SK-N-SH treated with all-trans-retinoic acid at 6 μM for 48 hours (cell line): ENCODE measurements around the gene SLC7A1.

ENCODE experiments used
- ATAC-seq: fragments of 200-7000 bp; cut with Tn5 transposase; 3 replicates; pipeline ENCODE4 v1.9.1; 2020; ENCODE audit warnings: mild to moderate bottlenecking, moderate library complexity
- ARNTL ChIP-seq: fragments of 450-650 bp; formaldehyde crosslinking; IDR thresholded peaks from 2 replicates; pipeline ENCODE4 v1.5.0; 2020; ENCODE audit warnings: low read depth, mild to moderate bottlenecking, moderate library complexity, borderline replicate concordance
- BACH2 ChIP-seq: fragments of 250-450 bp; sonication (Bioruptor Pico); IDR thresholded peaks from 2 replicates; pipeline ENCODE4 v1.9.0; 2021; ENCODE audit warnings: mild to moderate bottlenecking, borderline replicate concordance
- CREB5 ChIP-seq: fragments of 250-450 bp; sonication (Bioruptor Pico); IDR thresholded peaks from 2 replicates; pipeline ENCODE4 v1.5.1; 2020; ENCODE audit warnings: low read depth, mild to moderate bottlenecking, moderate library complexity
- CSDC2 ChIP-seq: fragments of 250-450 bp; sonication (Bioruptor Pico); IDR thresholded peaks from 2 replicates; pipeline ENCODE4 v1.5.0; 2020; ENCODE audit warnings: mild to moderate bottlenecking, moderate library complexity
- CSRNP3 ChIP-seq: fragments of 250-450 bp; sonication (Bioruptor Pico); IDR thresholded peaks from 2 replicates; pipeline ENCODE4 v1.5.1; 2021; ENCODE audit warnings: mild to moderate bottlenecking, moderate library complexity
- ESRRG ChIP-seq: fragments of 250-450 bp; sonication (Bioruptor Pico); IDR thresholded peaks from 2 replicates; pipeline ENCODE4 v1.6.1; 2021; ENCODE audit warnings: mild to moderate bottlenecking
- ISL1 ChIP-seq: fragments of 250-450 bp; sonication (Bioruptor Pico); IDR thresholded peaks from 2 replicates; pipeline ENCODE4 v2.1.2; 2022; ENCODE audit warnings: mild to moderate bottlenecking, moderate library complexity
- OSR1 ChIP-seq: fragments of 250-450 bp; sonication (Bioruptor Pico); IDR thresholded peaks from 2 replicates; pipeline ENCODE4 v1.8.0; 2022; ENCODE audit warnings: moderate library complexity, mild to moderate bottlenecking, inconsistent platforms
- PATZ1 ChIP-seq: fragments of 250-450 bp; sonication (Bioruptor Pico); IDR thresholded peaks from 2 replicates; pipeline ENCODE4 v1.8.0; 2020; ENCODE audit warnings: mild to moderate bottlenecking, moderate library complexity, borderline replicate concordance
- PPARA ChIP-seq: fragments of 250-450 bp; sonication (Bioruptor Pico); IDR thresholded peaks from 2 replicates; pipeline ENCODE4 v1.5.0; 2020; ENCODE audit warnings: mild to moderate bottlenecking, borderline replicate concordance
- RARB ChIP-seq: fragments of 250-450 bp; sonication (Bioruptor Pico); IDR thresholded peaks from 2 replicates; pipeline ENCODE4 v1.8.0; 2021; ENCODE audit warnings: mild to moderate bottlenecking, moderate library complexity
- SNAI2 ChIP-seq: fragments of 250-450 bp; sonication (Bioruptor Pico); IDR thresholded peaks from 2 replicates; pipeline ENCODE4 v1.5.0; 2020; ENCODE audit warnings: mild to moderate bottlenecking, moderate library complexity
- TCF4 ChIP-seq: fragments of 250-450 bp; sonication (Bioruptor Pico); IDR thresholded peaks from 2 replicates; pipeline ENCODE4 v1.8.0; 2021; ENCODE audit warnings: mild to moderate bottlenecking, moderate library complexity, borderline replicate concordance
- TOX ChIP-seq: fragments of 250-450 bp; sonication (Bioruptor Pico); IDR thresholded peaks from 2 replicates; pipeline ENCODE4 v1.8.0; 2021; ENCODE audit warnings: mild to moderate bottlenecking, moderate library complexity, borderline replicate concordance
- ZC3H10 ChIP-seq: fragments of 250-450 bp; sonication (Bioruptor Pico); IDR thresholded peaks from 2 replicates; pipeline ENCODE4 v1.5.1; 2021; ENCODE audit warnings: mild to moderate bottlenecking, moderate library complexity
- ZNF8 ChIP-seq: fragments of 450-650 bp; formaldehyde crosslinking; IDR thresholded peaks from 2 replicates; pipeline ENCODE4 v1.5.0; 2020; ENCODE audit warnings: mild to moderate bottlenecking, moderate library complexity
- TF ChIP-seq, protein P1 (sequence below): fragments of 250-450 bp; sonication (Bioruptor Pico); IDR thresholded peaks from 2 replicates; pipeline ENCODE4 v1.8.0; 2021; ENCODE audit warnings: low read depth, mild to moderate bottlenecking, moderate library complexity, borderline replicate concordance
- TF ChIP-seq, protein P2 (sequence below): fragments of 250-450 bp; sonication (Bioruptor Pico); IDR thresholded peaks from 2 replicates; pipeline ENCODE4 v1.5.0; 2020; ENCODE audit warnings: mild to moderate bottlenecking, moderate library complexity

Gene SLC7A1

DNA sequence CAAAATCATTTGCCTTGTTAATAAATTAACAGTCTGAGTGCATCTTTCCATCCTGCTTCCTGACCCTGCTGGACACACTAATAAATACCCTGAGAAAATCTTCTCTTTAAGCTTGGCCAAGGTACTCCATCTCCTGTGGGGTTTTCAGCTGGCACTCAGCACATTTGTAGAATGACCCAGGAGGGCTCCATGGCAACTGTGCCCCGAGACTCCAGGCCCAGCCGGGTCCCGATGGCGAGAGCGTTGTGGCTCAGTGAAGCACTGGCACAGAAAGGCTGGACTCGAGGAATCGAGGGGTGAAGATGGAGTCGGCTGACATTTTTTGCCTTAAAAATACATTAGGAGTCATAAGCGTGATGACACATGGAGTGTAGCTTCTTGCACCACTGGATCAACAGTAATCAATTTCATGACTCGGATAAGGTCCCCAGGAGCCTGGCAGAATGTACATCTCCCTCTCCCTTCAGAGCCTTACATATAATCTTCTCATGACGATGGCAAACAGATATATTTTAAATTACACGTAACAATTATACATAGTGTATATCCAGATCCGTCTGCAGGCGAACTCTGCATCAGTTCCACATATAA is 85.4 kb downstream of the SLC7A1 start:
- no peak for TF ChIP-seq SNAI2
- TF ChIP-seq ZC3H10 = no peak
- TF ChIP-seq ARNTL (CRISPR knock-in tag) = no peak
- no peak for TF ChIP-seq RARB (CRISPR knock-in tag)
- TF ChIP-seq, protein P1, sequence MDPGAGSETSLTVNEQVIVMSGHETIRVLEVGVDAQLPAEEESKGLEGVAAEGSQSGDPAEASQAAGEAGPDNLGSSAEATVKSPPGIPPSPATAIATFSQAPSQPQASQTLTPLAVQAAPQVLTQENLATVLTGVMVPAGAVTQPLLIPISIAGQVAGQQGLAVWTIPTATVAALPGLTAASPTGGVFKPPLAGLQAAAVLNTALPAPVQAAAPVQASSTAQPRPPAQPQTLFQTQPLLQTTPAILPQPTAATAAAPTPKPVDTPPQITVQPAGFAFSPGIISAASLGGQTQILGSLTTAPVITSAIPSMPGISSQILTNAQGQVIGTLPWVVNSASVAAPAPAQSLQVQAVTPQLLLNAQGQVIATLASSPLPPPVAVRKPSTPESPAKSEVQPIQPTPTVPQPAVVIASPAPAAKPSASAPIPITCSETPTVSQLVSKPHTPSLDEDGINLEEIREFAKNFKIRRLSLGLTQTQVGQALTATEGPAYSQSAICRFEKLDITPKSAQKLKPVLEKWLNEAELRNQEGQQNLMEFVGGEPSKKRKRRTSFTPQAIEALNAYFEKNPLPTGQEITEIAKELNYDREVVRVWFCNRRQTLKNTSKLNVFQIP (CRISPR knock-in tag) = no peak
- TF ChIP-seq PPARA (CRISPR knock-in tag) = no peak
- TF ChIP-seq ISL1 (CRISPR knock-in tag) = no peak
- no peak for TF ChIP-seq TCF4 (CRISPR knock-in tag)
- TF ChIP-seq ESRRG (CRISPR knock-in tag) = no peak
- TF ChIP-seq CSRNP3 = no peak
- no peak for TF ChIP-seq ZNF8 (CRISPR knock-in tag)
- no peak for TF ChIP-seq PATZ1 (CRISPR knock-in tag)
- TF ChIP-seq OSR1 = no peak
- no peak for ATAC-seq

DNA sequence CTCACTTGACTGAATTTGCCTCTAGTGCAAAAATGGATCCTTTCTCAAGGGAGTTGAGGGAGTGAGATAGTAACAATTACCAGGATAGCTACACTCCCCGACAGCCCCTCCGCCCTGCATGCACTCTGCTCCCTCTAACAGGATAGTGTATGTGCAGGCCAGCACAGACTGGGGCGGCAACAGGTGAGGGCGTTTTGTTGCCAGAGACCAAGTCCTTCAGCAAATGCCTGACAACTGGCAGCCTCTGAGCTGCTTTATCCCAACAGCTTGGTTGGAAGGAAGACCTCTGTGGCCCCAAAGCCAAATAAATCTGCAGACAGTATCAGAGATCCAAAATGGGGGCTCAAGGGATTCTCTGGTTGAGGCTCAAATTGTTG is 86.6 kb downstream of the SLC7A1 start:
- ATAC-seq = 0 out of 3 replicates have a peak, but pooled peaks have one; percentile 3
- TF ChIP-seq, protein P1 (CRISPR knock-in tag) = no peak
- 0 out of 2 replicates have a peak, but pooled peaks have one; percentile 3 for TF ChIP-seq ISL1 (CRISPR knock-in tag)

- TF ChIP-seq ISL1 (CRISPR knock-in tag) (0 out of 2 replicates have a peak, but pooled peaks have one; percentile 12), RARB (CRISPR knock-in tag) (no peak), BACH2 (no peak)
- ATAC-seq = peak; percentile 93
These were observed 87.2 kb downstream of the SLC7A1 start for GRCh38 chr13:29508130-29508875.

- TF ChIP-seq, protein P2, sequence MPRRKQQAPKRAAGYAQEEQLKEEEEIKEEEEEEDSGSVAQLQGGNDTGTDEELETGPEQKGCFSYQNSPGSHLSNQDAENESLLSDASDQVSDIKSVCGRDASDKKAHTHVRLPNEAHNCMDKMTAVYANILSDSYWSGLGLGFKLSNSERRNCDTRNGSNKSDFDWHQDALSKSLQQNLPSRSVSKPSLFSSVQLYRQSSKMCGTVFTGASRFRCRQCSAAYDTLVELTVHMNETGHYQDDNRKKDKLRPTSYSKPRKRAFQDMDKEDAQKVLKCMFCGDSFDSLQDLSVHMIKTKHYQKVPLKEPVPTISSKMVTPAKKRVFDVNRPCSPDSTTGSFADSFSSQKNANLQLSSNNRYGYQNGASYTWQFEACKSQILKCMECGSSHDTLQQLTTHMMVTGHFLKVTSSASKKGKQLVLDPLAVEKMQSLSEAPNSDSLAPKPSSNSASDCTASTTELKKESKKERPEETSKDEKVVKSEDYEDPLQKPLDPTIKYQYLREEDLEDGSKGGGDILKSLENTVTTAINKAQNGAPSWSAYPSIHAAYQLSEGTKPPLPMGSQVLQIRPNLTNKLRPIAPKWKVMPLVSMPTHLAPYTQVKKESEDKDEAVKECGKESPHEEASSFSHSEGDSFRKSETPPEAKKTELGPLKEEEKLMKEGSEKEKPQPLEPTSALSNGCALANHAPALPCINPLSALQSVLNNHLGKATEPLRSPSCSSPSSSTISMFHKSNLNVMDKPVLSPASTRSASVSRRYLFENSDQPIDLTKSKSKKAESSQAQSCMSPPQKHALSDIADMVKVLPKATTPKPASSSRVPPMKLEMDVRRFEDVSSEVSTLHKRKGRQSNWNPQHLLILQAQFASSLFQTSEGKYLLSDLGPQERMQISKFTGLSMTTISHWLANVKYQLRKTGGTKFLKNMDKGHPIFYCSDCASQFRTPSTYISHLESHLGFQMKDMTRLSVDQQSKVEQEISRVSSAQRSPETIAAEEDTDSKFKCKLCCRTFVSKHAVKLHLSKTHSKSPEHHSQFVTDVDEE (CRISPR knock-in tag) = no peak
- TF ChIP-seq ZNF8 (CRISPR knock-in tag) (no peak), CSDC2 (CRISPR knock-in tag) (no peak), CSRNP3 (no peak), TOX (CRISPR knock-in tag) (no peak), CREB5 (CRISPR knock-in tag) (no peak)
These were observed 88.1 kb downstream of the SLC7A1 start for GRCh38 chr13:29507356-29507755.

More at GRCh38 chr13:29507356-29507755, 88.1 kb downstream of the SLC7A1 start:
- ATAC-seq = no peak
